Liver (tissue), 3 donors: ENCODE measurements around the gene GCNT2.

Experiments
- HNF4G ChIP-seq: IDR thresholded peaks from 2 replicates; pipeline ENCODE4 v1.6.1; 2016; ENCODE audit warnings: antibody characterized with exemption
- RAD21 ChIP-seq, 2 donors: IDR thresholded peaks; 2 replicates each; pipeline ENCODE4 v1.6.1; 2016; ENCODE audit warnings: antibody characterized with exemption in 2 of 2, mild to moderate bottlenecking in 2 of 2
- TAF1 ChIP-seq: conservative IDR thresholded peaks from 2 replicates; pipeline ENCODE4 v1.6.1; 2016; ENCODE audit warnings: antibody characterized with exemption, mild to moderate bottlenecking
- YY1 ChIP-seq: IDR thresholded peaks from 2 replicates; pipeline ENCODE4 v1.6.1; 2016; ENCODE audit warnings: antibody characterized with exemption, mild to moderate bottlenecking
- TF ChIP-seq, protein P1 (sequence below): fragments of 150-350 bp; IDR thresholded peaks from 2 replicates; pipeline ENCODE4 v1.5.1; 2017; ENCODE audit warnings: improper control_type of control experiment, low read depth, low read length; ENCODE audit not compliant: missing input control
- TF ChIP-seq, protein P2 (sequence below): IDR thresholded peaks from 2 replicates; pipeline ENCODE4 v1.6.1; 2016; ENCODE audit warnings: antibody characterized with exemption
- TF ChIP-seq, protein P3 (sequence below): IDR thresholded peaks from 2 replicates; pipeline ENCODE4 v1.6.1; 2016; ENCODE audit warnings: antibody characterized with exemption
- donor health status: healthy.
- donor health status: healthy.

DNA sequence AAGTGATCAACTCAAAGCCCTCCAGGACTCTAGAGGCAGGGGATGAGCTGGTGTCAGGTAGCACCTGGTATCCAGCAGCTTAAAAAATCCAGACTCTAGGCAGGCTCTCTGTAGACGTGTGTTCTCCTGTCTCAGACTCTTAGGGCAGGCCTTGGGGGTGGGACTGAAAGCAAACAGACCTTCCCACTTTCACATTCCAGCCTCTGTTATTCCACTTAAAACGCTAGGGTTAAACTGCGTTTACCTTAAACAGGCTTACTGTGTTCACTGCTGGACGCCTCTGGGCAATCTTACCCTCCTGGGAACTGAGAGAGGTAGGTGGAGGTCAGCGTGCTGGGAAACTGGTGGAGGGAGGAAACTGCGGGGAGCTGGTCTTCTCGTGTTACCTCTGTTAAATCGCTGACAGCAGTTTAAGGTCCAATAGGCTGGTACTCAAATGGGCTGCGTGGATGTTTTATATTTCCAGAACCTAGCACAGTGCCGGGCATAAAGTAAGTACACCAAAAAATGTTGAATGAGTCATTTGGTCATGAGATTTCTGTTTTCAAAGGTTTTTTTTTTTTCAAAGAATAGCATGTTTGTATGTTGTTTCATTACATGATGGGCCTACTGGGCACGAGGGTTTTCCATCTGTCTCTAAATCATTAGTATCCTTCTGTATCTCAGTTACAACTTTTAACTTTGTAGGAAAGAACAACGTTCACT is at the start of gene GCNT2:
- TF ChIP-seq, protein P1, sequence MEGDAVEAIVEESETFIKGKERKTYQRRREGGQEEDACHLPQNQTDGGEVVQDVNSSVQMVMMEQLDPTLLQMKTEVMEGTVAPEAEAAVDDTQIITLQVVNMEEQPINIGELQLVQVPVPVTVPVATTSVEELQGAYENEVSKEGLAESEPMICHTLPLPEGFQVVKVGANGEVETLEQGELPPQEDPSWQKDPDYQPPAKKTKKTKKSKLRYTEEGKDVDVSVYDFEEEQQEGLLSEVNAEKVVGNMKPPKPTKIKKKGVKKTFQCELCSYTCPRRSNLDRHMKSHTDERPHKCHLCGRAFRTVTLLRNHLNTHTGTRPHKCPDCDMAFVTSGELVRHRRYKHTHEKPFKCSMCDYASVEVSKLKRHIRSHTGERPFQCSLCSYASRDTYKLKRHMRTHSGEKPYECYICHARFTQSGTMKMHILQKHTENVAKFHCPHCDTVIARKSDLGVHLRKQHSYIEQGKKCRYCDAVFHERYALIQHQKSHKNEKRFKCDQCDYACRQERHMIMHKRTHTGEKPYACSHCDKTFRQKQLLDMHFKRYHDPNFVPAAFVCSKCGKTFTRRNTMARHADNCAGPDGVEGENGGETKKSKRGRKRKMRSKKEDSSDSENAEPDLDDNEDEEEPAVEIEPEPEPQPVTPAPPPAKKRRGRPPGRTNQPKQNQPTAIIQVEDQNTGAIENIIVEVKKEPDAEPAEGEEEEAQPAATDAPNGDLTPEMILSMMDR, result no peak
- TF ChIP-seq YY1 (no peak), HNF4G (no peak), TAF1 (no peak), RAD21 (IDR thresholded peaks at IDR 0.05) (no peak)
- TF ChIP-seq, protein P2, sequence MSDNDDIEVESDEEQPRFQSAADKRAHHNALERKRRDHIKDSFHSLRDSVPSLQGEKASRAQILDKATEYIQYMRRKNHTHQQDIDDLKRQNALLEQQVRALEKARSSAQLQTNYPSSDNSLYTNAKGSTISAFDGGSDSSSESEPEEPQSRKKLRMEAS, result no peak
- TF ChIP-seq, protein P3, sequence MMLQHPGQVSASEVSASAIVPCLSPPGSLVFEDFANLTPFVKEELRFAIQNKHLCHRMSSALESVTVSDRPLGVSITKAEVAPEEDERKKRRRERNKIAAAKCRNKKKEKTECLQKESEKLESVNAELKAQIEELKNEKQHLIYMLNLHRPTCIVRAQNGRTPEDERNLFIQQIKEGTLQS, result no peak
